ENCODE results near the gene SLC35F3.
"Not testable (repeated sequence)": the region's sequence is repeated elsewhere in the genome, so short reads cannot be mapped to it uniquely, and the experiment has no call there.

The SLC35F3 gene

DNA sequence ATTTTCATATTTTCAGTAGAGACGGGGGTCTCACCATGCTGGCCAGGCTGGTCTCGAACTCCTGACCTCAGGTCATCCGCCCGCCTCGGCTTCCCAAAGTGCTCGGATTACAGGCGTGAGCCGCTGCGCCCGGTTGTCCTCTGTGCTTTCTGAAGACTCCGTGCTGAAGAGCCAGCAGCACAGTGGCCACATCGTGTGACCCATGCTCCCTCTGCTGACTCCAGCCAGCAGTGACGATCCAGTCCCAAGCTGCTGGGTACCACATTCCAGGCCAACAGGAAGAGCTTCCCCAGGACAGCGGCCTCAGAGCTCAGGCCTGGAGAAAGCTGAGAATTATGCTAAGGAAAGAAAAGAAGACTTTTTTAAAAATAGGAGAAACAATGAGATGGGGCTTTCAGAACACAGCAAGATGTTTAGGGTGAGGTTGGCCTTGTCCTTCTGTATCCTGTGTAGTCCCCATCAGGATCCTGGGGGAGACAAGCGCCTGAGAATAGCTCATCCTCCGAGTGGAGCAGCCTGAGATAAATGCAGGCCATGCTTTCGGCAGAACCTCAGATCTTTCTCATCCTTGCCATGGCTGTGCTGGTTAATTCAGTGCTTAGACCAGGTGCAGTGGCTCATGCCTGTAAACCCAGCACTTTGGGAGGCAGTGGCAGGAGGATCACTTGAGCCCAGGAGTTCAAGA lies 207.1 kb downstream of the SLC35F3 start:
- no peak for DNase-seq

DNA sequence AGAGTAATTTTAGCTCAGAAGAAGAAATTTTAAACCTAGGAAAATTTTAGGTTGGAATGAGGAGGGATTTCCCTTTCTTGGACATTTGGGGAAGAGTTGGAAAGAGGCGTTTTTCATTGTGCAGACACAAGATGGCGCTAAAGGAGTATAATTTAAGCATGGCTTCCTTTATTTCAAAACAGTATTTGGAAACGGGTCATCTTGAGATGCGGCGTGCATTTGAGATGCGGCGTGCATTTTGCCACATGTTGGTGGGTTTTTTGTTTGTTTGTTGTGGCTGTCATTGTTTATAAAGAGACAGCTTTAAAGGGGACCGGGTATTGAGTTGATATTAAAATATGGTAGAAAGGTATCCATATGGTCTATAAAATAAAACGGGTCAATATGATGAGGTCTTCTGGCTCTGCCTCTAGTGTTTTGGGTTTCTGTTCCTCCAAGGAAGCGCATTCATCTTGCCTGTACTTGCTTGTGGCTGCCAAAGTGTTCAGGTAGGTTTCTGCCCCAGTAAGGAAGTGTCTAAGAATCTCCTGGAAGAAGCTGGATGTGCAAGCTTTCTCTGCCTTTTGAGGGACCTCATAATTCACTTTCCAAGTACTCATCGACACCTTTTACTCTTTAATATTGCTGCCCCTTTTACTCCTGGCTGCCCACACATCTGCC lies 210.3 kb downstream of the SLC35F3 start:
- DNase-seq, result peak in 1 of 2 donors; percentile 35

DNA sequence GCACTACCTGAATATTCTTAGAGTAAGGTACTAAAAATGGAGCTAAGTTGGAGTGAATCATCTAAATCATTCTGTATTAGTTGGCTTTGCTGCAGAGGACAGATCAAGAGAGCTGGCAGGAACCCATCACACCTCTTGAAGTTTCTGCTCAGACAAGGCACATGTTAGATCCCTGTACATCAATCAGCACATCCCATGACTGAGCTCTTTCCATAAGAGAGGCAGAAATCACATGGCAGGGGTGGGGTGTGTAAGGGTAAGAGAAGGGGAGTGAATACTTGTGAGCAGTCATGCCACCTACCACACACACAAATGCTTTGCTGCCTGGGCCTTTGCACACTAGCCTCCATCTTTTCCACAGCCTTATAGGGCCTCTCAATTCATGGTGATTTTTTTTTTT lies 214.4 kb downstream of the SLC35F3 start:
- DNase-seq, result no peak

DNA sequence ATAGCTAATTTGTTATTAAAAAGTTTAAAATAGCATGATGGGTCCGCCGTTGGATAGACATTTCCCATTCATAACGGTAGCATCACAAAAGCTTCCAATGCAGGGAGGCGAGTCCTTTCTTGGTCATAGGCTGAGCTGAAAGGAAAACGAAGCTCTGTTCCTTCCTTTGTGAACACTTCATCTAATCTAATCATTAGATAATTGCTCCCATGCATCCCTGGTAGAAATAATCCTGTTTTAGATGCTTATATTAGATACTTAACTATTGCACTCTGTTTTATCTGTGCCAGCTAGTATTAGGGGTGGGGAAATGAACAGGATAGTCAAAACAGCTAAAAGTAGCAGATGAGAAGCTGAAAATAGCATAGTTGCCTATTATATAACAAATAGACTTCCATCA lies 215.0 kb downstream of the SLC35F3 start:
- DNase-seq, result no peak

DNA sequence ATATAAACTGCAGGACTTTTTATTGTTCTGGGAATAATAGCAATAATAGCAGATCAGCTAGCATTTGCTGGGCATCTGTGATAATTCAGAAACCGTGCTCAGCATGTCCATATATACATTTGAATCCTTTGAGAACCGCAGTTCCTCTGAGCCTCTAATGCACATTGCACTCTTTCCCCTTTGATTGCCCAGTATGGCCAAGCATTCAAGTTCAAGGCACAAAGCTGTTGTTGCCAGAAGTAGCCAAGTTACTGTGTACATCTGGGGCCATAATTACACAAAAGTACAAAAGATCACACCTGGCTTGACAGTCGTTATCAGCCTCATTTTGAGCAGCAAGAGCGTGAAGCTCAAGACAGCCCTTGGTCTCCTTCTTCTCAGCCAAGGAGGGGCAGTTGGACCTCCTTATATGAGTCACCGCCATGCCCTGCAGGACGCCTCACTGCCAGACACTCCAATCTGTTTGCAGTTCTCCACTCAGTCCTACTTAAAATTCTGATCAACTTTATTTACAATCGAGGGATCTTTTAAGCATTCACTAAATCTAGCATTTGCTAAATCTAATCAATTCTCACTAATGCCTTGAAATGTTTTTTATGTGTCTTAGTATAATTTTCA lies 216.0 kb downstream of the SLC35F3 start:
- no peak for DNase-seq

DNA sequence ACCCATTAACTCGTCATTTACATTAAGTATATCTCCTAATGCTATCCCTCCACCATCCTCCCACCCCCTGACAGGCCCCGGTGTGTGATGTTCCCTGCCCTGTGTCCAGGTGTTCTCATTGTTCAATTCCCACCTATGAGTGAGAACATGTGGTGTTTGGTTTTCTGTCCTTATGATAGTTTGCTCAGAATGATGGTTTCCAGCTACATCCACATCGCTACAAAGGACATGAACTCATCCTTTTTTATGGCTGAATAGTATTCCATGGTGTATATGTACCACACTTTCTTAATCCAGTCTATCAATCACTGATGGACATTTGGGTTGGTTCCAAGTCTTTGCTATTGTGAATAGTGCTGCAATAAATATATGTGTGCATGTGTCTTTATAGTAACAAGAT lies 217.2 kb downstream of the SLC35F3 start:
- not testable (repeated sequence) for DNase-seq

DNA sequence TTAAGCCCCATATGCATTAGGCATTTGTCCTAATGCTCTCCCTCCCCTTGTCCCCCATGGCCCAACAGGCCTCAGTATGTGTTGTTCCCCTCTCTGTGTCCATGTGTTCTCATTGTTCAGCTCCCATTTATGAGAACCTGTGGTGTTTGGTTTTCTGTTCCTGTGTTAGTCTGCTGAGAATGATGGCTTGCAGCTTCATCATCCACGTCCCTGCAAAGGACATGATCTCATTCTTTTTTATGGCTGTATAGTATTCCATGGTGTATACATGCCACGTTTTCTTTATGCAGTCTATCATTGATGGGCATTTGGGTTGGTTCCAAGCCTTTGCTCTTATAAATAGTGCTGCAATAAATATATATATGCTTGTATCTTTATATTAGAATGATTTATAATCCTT lies 218.1 kb downstream of the SLC35F3 start:
- DNase-seq, result not testable (repeated sequence)

DNA sequence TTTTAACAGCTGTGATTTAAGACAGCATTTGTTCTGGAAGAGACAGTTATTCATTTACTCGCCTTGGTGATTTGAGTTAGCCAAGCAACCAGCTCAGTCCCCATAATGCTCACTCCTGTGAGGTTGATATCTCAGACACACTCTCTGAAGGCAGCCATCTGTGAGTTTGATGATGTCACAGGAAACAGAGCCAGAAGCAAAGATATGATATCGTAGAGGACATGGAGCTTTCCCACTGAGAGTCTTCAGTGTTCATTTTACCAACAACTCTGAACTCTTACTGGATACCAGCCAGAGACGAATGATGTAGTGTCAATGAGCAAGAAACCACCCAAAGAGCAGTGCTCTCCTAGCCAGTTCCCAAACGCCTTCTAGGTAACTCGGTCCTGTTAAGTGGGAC lies 219.4 kb downstream of the SLC35F3 start:
- no peak for DNase-seq

DNA sequence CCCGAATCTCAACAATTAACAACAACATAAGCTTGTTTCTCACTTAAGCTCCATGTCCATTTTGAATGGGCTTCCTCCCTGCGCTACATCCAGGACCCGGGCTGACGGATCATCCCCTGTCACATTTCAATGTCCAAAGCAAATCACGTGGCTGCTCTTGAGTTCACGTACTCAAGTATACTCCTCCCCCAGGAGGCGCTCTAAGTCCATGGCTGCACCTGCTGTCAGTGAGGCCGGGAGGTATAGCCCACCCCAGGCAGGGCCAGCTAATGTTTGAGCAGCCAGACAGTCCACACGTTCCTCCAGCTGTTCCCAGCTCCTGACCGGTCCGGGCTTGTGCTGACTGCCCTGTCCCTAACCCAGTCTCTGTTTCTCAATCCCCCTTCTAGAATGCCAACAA lies 220.8 kb downstream of the SLC35F3 start:
- DNase-seq, result no peak

DNA sequence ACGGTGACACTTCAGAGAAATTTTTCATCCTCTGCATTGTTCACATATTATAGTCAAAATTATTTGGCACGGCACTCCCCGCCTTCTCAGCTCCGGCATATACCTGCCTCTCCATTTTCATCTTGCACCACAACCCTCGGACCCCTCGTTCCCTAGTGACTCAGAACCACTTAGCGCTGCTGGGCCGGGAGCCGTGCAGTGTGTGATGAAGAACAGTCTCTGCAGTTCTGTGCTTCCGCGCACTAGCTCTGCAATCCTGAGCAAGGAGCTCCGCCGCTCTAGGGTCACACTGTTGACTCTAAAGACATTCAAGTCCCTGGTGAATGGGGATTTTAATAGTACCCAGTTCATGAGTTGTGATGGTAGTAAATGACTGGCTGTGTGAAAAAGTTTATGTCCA lies 221.2 kb downstream of the SLC35F3 start:
- DNase-seq, result no peak

DNA sequence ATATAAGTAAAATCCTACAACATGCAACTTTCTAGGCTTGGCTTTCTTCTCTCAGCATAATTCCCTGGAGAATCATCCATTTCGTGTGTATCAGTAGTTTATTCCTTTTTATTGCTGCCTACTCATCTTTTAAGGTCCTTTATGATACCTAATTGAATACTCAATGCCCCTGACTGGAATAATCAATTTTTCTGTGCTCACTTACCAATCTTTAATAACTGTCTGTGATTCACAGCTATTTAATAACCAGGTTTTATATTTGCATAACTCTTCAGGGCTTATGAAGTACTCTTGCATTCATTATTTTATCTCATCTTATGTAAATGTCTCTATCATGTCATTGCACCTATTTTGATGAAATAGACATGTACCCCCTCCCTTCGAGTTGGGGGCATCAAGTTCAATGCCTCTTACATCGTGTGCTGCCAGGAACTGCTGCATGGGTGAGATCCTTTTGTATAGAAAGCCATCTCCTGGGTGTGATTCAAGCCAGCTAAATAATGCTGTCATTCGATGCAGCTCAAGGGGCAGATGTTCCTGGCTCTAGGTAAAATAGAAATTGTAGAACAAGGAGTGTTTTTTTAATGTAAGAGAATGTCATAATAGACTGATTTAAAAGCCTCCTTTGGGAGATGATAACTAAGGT lies 222.7 kb downstream of the SLC35F3 start:
- DNase-seq, result no peak

DNA sequence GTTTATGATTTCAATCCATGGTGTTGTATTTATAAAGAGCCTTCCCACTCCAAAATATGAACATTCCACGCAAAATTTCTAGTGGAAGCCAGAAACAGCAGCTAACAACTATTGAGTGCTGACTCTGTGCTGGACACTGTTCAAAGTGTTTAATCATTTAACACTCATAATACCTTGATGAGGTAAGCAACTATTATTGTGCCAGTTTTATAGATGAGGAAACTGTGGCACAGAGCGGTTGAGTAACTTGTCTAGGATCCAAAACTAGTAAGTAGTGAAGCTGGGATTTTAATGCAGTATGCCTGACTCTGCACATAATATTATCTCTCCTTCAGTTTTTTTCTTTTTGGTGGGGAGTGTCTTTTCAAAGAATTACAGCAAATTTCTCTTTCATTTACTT lies 228.3 kb downstream of the SLC35F3 start:
- DNase-seq, result no peak

DNA sequence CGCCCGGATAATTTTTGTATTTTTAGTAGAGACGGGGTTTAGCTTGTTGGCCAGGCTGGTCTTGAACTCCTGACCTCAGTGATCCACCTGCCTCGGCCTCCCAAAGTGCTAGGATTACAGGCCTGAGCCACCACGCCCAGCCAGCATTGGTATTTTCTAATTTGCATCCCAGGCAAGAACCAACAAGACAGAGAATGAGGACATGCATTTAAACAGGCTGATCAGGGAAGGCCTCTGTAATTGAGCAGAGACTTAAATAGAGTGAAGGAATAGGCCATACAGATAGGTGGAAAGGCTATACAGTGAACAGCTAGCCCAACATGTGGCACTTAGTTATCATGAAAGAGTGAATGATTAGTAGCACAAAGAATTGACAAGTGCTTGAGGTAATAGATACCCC lies 230.4 kb downstream of the SLC35F3 start:
- DNase-seq, result no peak

DNA sequence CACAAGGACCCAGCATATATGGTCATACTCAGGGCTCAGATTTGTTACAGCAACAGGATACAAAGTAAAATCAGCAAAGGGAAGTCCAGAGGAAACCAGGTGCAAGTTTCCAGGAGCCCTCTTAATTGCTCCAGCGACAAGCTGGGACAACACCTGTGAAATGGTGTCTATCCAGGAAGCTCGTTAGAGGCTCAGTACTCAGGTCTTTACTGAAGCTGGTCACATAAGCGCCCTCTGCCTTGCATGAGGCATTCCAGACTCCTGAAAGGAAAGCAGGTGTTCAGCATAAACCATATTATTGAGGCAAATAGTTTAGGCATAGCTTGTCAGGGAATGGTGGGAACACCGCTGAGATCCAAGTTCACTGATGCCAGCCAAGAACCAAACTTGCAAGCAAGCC lies 231.0 kb downstream of the SLC35F3 start:
- DNase-seq, result no peak

DNA sequence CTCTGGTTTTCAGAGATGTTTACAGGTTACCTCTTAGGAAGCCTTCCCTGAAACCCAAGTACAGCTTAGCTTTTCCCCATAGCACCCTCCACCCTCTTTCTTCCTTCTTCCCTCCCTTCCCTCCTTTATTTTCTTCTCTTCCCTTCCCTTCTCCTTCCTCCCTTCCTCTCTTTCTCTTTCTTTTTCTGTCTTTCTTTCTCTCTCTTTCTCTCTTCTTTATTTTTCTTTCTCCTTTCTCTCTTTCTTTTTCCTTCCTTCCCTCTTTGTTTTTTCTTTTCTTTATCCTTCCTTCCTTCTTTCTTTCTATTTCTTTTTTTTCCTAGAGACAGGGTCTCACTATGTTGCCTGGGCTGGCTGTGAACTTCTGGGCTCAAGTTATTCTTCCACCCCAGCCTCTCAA lies 231.6 kb downstream of the SLC35F3 start:
- DNase-seq, result no peak

DNA sequence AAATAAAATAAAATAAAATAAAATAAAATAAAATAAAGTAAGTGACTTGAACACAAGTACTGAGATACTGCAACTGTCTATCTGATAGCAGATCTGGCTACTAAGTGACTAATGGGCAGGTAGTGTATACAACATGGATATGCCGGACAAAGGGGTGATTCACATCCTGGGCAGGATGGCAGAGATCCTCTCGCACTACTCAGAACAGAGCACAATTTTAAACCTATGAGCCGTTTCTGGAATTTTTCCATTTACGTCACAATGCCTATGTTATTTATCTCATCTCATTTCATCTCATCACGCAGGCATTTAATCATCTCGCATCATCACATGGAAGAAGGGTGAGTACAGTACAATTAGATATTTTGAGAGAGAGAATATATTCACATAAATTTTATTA lies 235.5 kb downstream of the SLC35F3 start:
- no peak for DNase-seq

DNA sequence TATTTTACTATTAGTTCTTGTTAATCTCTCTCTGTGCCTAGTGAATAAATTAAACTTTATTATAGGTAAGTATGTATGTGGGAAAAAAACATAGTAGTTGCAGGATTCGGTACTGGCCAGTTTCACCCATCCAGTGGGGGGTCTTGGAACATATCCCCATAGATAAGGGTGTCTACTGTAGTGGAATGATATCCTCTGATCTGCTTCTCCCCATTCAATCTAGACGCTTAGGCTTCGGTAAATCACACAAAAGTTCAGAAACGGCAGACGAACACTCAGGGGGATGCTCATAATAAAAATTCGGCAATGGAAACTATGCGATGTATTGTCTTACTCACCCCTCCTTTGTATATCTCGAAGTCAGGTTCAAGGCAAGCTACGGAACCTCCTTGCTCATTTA lies 235.9 kb downstream of the SLC35F3 start:
- no peak for DNase-seq

DNA sequence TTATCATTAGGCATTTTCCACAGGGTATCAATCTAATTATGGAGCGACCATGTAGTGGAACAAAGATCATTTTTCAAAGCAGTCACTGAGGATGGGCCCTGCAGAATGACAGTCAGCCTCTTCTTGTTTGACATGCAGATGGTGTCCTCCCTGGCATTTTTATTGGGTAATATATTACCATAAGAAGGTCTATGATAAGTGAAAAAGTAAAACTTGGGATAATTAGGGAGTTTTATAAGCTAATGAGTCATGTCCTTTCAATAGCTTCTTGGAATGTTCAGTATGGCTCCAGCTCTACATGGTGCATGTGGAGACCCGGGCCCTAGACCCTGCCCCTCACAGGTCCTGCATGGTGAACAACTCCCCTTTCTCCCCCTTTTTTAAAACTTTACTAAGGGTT lies 236.5 kb downstream of the SLC35F3 start:
- no peak for DNase-seq

DNA sequence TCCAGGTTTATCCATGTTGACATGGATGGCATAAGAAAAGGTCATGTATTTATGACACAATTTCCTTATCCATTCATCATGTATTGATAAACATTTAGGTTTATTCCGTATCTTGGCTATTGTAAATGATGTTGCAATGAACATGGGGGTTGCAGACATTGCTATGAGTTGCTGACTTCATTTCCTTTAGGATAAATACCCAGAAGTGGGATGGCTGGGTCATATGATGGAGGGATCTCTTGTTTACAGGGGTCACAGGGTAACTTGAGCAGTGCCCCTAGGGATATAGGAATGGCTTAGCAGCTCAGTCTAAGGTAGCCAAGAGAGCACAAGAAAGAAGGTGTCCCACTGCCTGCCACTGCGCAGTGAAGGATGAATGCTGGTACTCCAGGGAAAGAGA lies 239.2 kb downstream of the SLC35F3 start:
- DNase-seq, result no peak

DNA sequence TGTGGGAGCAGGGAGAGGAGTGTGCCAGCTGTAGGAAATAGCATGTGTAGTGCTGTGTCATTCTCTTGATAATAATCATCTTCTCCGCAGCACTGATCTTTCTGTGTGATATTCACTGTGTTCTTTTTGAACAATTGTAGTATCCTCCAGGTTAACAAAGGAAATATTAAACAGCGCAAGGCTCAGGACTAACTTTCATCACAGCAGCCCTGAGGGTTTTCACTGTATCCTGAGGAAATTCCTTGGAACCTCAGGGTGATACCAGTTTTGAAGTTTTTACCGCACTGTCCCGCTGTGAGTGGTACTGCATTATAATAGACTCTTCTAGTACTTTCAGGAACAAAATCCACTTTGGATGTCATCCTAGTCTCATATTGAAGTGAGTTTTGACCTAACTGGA lies 240.4 kb downstream of the SLC35F3 start:
- no peak for DNase-seq

DNA sequence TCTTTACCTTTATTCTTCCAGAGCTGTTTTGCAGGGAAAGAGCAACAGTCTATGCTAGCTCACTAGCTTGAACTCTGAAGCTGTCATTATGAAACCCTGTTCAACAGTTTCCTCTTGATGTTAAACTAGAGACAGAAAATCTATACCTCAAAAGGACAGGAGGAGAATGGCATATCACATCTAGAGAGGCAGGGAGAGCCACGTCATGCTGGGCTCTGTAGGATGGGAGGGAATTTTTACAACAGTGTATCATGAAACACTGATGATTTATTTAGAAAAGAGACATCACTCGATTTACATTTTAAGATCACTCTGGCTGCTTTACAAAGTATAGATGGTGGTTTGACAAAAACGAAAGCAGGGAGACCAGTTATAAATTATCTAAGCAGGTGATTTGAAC lies 243.9 kb downstream of the SLC35F3 start:
- no peak for DNase-seq

DNA sequence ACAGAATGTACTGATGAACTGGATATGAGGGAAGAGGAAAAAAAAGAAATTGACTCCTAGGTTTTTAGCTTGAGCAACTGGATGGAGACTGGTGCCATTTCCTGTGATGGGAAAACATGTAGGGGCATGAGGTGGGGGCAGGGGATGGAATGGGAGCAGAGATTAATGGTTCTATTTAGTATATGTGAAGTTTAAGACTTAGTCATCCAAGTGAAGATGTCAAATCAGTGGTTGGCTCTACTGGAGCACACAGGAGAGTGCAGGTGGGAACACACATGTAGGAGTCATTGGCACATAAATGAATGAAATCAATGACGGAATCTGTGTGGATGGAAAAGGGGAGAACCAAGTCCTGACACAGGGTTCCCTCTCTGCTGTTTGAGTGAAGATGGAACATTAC lies 244.3 kb downstream of the SLC35F3 start:
- no peak for DNase-seq

DNA sequence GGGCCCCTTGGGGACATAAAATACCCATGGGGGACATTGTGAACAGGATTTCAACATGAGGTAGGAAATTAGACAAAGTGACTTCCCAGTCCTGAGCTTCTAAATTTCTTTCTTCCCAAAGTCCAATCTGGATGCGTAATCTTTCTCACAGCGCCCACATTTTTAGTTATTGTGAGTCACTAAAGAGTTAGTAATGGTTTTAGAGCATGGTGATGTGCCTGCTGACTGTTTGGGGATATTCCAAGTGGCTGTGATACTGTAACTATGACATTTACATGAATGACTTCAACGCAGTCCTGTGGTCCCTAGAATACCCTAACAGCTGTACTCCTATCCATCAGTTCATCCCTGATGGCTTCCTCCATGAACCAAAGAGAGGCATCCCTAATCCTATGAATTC lies 244.7 kb downstream of the SLC35F3 start:
- DNase-seq, result no peak

DNA sequence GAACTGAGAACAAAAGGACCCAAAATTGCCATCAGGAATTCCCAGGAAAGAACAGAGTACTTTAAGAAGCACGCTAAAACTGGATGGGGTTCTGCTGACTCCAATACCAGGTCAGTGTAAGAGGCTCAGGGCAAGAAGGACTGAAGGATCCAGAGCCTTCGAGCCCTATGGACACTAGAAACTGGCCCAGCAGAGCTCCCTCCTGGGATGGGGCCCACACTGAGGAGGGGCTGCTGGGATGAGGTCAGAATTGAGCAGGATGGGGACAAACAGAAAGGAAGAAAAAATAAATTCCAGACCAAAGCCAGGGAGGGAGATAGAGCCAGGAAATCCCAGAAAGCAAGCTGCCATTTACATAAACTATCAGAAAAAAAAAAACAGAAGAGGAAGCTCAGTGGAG lies 246.4 kb downstream of the SLC35F3 start:
- no peak for DNase-seq

Data from CD4-positive, alpha-beta T cell treated with Interferon alpha-2 for 1 hour (primary cell).